H54 (cell line): ENCODE data around the gene MAN1B1.

Experiments used
- DNase-seq: peaks from one replicate; pipeline ENCODE4 v3.0.0; 2011; ENCODE audit warnings: low spot score, mixed read lengths; ENCODE audit not compliant: insufficient read length
- FAIRE-seq: peaks from 3 replicates; lab custom pipeline; 2011; peaks lifted over from hg19 to GRCh38; lab: Jason Lieb, UNC
- POLR2A ChIP-seq: IDR thresholded peaks from 2 replicates; pipeline ENCODE4 v1.6.1; 2011; ENCODE audit warnings: low read depth, mild to moderate bottlenecking, low read length

MAN1B1 gene

GRCh38 chr9:137096785-137097546 lies 10.2 kb downstream of the MAN1B1 start:
- DNase-seq, result no peak
- FAIRE-seq, result no peak
- TF ChIP-seq POLR2A, result no peak

DNA sequence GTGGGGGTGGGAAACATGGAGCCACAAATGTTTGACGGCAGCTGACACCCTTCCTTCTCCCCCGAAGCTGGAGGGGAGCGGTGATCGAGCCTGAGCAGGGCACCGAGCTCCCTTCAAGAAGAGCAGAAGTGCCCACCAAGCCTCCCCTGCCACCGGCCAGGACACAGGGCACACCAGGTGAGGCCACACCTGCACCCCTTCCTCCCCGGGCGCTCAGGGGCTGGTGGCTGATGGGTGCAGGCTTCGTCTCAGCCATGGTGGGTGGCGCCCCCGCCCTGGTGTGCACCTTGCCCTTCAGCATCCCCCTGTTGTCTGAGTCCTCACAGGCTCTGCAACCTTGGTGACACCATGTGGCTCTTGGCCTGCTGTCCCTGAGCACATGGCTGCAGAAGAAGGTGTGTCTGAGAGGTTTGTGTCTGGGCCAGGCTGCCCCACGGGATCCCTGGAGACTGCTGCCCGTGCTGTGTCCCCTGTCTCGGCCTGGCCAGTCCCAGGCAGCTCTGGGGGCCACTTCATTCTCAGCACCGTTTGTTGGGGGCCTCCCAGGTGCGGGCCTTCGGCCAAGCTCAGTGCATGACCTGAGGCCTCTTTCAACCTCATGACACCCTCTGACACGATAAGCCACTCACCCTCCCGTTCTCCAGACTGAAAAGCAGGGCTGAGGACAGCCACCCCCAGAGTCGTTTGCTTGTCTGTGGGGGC lies 11.1 kb downstream of the MAN1B1 start:
- DNase-seq (no peak), FAIRE-seq (no peak)
- TF ChIP-seq POLR2A, result no peak

GRCh38 chr9:137099231-137099630 lies 12.4 kb downstream of the MAN1B1 start:
- no peak for FAIRE-seq
- TF ChIP-seq POLR2A, result no peak
- DNase-seq, result no peak

DNA sequence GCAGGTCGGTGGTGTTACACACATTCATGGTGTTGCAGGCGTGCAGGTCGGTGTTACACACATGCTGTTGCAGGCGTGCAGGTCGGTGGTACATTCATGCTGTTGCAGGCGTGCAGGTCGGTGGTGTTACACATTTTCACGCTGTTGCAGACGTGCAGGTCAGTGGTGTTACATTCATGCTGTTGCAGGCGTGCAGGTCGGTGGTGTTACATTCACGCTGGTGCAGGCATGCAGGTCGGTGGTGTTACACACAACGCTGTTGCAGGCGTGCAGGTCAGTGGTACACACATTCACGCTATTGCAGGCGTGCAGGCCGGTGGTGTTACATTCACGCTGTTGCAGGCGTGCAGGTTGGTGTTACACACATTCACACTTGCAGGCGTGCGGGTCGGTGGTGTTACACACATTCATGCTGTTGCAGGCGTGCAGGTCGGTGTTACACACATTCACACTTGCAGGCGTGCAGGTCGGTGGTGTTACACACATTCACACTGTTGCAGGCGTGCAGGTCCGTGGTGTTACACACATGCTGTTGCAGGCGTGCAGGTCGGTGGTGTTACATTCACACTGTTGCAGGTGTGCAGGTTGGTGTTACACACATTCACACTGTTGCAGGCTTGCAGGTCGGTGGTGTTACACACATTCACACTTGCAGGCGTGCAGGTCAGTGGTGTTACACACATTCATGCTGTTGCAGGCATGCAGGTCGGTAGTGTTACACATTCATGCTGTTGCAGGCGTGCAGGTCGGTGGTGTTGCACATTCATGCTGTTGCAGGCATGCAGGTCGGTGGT lies 16.6 kb downstream of the MAN1B1 start:
- no peak for FAIRE-seq
- DNase-seq, result no peak
- TF ChIP-seq POLR2A, result no peak

DNA sequence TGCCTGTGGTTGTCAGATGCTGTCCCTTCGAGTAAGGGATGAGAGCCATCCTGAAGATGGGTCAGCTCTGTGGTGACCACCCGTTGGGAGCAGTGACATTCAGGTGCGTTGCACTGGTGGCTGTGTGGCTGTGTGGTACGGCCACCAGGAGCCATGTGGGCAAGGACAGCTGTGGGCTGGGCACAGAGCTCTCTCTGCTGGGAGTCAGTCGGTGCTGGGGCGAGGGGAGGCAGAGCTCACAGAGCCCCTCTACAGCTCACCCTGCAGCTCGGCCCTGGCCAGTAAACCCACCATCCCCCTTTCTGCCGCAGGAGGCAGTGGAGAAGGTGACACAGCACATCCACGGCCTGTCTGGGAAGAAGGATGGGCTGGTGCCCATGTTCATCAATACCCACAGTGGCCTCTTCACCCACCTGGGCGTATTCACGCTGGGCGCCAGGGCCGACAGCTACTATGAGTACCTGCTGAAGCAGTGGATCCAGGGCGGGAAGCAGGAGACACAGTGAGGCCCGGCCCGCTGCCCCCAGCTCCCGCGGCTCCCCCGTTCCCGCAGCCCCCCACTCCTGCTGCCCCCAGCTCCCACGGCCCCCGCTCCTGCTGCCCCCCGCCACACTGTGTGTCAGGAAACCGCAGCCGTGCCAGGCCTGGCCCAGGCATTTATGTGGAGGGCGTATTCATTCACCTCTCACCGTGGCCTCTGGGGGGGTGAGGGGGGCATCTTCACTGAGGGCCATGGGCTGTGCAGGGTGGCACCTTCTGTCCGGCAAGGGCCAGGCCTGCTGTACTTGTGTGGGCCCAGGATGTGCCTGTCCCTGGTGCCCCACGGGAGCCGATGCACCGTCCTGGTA lies 19.3 kb downstream of the MAN1B1 start:
- DNase-seq (no peak), FAIRE-seq (no peak)
- no peak for TF ChIP-seq POLR2A

GRCh38 chr9:137106662-137107250 lies 20.0 kb downstream of the MAN1B1 start:
- DNase-seq, result no peak
- no peak for FAIRE-seq
- TF ChIP-seq POLR2A, result no peak

GRCh38 chr9:137107312-137107921 lies 20.6 kb downstream of the MAN1B1 start:
- no peak for TF ChIP-seq POLR2A
- no peak for DNase-seq
- FAIRE-seq, result no peak

GRCh38 chr9:137107982-137108381 lies 21.2 kb downstream of the MAN1B1 start:
- no peak for TF ChIP-seq POLR2A
- no peak for DNase-seq
- FAIRE-seq, result no peak

- no peak for FAIRE-seq
- no peak for TF ChIP-seq POLR2A
- no peak for DNase-seq
These were observed 21.9 kb downstream of the MAN1B1 start for GRCh38 chr9:137108608-137109249.

- no peak for FAIRE-seq
- no peak for DNase-seq
- no peak for TF ChIP-seq POLR2A
These were observed 22.7 kb downstream of the MAN1B1 start for GRCh38 chr9:137109250-137110146.
